ENCODE data around the gene OBSCN. TPM values are rescaled to one million over a fixed set of nuclear protein-coding genes. Genes with fewer than 3 reads are reported as not detected.

The OBSCN gene
- total RNA-seq, 1 experiment from 2014 or later: 29.1 TPM

DNA sequence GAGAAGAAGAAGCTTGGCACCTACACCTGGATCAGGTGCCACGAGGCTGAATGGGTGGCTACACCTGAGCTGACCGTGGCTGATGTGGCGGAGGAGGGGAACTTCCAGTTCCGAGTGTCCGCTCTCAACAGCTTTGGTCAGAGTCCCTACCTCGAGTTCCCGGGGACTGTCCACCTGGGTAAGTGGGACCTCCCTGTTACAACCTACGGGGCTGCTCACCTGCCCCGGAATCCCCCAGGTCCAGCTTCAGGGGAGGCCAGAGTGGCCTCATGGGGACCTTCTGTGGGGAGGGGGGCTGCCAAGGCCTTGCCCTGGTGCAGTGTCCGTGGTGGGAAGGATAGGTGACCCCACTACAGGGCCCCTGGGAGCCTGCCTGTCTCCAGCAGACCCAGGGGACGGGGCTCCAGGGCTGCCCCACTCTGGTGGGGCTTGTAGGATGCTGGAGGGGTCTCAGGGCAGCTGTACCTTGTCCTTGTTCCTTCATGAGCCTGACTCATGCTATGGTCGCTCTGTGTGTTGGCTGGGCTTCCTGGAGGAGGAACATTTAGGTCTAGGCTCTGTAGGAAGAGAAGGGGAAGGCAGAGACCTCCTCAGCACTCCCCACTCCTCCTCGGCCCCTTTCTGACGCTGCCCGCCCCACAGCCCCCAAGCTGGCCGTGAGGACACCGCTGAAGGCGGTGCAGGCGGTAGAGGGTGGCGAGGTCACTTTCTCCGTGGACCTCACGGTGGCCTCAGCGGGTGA, 7.2 kb downstream of the OBSCN start:
- Histone ChIP-seq H2AFZ (ENCODE audit: low read length) (no peak overlapping the region), H4K20me1 (ENCODE audit: low read length) (no peaks in the 10 kb centered on the region), H3K27me3 (ENCODE audit: low read length) (no peaks in the 10 kb centered on the region), H3K9me3 (ENCODE audit: low read length) (no peaks in the 10 kb centered on the region), H3K27ac (ENCODE audit: low read length) (no peak overlapping the region), H3K79me2 (ENCODE audit: low read length) (no peaks in the 10 kb centered on the region), H3K9ac (ENCODE audit: low read length) (no peak overlapping the region), H3K9me2 (replicated peaks; ENCODE audit: low read length) (no peaks in the 10 kb centered on the region), H3F3A (ENCODE audit: low read length, unreplicated experiment) (no peaks in the 10 kb centered on the region), H3K4me3 (ENCODE audit: low read length) (no peak overlapping the region), H3K36me3 (ENCODE audit: low read depth, low read length) (no peaks in the 10 kb centered on the region), H3K4me2 (ENCODE audit: low read length) (no peak overlapping the region), H3K4me1 (ENCODE audit: insufficient read depth, low read length) (no peaks in the 10 kb centered on the region)
- ChIA-PET POLR2A (ENCODE audit: unreplicated experiment) (no interaction called here), CTCF (no interaction called here)
- ATAC-seq: no peak
- no peak for TF ChIP-seq EZH2phosphoT487 (IDR thresholded peaks at IDR 0.05; ENCODE audit: borderline replicate concordance, low read length)
- no peak for DNase-seq
- no TSS peak for BruUV-seq (replicated peaks)
- intact Hi-C loops (cut with micrococcal nuclease): no loop called here

DNA sequence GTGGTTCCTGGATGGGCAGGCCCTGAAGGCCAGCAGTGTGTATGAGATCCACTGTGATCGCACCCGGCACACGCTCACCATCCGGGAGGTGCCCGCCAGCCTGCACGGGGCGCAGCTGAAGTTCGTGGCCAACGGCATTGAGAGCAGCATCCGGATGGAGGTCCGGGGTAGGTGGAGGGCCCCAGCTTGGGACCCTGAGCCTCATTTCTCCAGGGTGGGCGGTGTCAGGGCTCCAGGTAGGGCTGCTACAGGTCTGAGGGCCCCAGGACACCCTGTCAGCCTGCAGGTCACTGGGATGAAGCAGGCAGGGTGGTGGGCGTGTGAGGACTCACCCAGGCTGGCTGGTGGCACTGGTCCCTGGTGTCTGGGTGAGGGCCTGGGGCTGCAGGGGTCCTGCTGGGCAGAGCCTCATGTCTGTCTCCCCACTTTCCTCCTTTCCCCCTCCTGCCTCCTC, 7.8 kb downstream of the OBSCN start:
- no peak overlapping the region for H2AFZ ChIP-seq (ENCODE audit: low read length)
- H3K27ac ChIP-seq (ENCODE audit: low read length): no peak overlapping the region
- no peak for TF ChIP-seq EZH2phosphoT487 (IDR thresholded peaks at IDR 0.05; ENCODE audit: borderline replicate concordance, low read length)
- intact Hi-C loops (cut with micrococcal nuclease): no loop called here
- H3K4me3 ChIP-seq (ENCODE audit: low read length): no peak overlapping the region
- no peaks in the 10 kb centered on the region for H3K4me1 ChIP-seq (ENCODE audit: insufficient read depth, low read length)
- CTCF ChIA-PET: no interaction called here
- no peak overlapping the region for H3K9ac ChIP-seq (ENCODE audit: low read length)
- H3K9me2 ChIP-seq (replicated peaks; ENCODE audit: low read length): no peaks in the 10 kb centered on the region
- H3K27me3 ChIP-seq (ENCODE audit: low read length): no peaks in the 10 kb centered on the region
- BruUV-seq (replicated peaks): no TSS peak
- DNase-seq (no peak), ATAC-seq (no peak)
- no peaks in the 10 kb centered on the region for H3K9me3 ChIP-seq (ENCODE audit: low read length)
- POLR2A ChIA-PET (ENCODE audit: unreplicated experiment): no interaction called here
- H3F3A ChIP-seq (ENCODE audit: low read length, unreplicated experiment): no peaks in the 10 kb centered on the region
- H4K20me1 ChIP-seq (ENCODE audit: low read length): no peaks in the 10 kb centered on the region
- no peaks in the 10 kb centered on the region for H3K36me3 ChIP-seq (ENCODE audit: low read depth, low read length)
- H3K79me2 ChIP-seq (ENCODE audit: low read length): no peaks in the 10 kb centered on the region
- H3K4me2 ChIP-seq (ENCODE audit: low read length): no peak overlapping the region

DNA sequence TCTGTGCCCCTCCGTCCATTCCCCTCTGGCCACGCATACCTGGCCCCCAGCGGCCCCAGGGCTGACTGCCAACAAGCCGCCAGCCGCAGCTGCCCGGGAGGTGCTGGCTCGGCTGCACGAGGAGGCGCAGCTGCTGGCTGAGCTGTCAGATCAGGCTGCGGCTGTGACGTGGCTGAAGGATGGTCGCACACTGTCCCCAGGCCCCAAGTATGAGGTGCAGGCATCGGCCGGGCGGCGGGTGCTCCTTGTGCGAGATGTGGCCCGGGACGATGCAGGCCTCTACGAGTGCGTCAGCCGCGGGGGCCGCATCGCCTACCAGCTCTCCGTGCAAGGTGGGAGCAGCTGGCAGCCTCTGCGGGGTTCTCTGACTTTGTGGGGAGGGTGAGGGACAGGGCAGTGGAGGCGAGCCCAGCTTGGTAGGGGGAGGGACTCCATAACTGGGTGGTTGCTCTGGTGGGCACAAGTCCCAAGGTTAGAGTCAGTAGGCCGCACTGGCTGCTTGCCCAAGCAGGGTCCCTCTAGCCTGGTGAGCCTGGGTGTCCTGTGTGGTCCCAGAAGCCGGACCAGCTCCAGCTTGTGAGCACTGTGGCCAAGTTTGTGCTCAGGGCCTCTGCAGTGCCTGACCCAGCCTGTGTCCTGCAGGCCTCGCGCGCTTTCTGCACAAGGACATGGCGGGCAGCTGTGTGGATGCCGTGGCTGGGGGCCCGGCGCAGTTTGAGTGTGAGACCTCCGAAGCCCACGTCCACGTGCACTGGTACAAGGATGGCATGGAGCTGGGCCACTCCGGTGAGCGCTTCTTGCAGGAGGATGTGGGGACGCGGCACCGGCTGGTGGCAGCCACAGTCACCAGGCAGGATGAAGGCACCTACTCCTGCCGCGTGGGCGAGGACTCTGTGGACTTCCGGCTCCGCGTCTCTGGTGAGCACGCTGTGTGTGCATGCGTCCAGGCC, 8.8 kb downstream of the OBSCN start:
- Histone ChIP-seq H2AFZ (ENCODE audit: low read length) (no peak overlapping the region), H3K4me2 (ENCODE audit: low read length) (no peak overlapping the region), H3K36me3 (ENCODE audit: low read depth, low read length) (no peaks in the 10 kb centered on the region), H3K9ac (ENCODE audit: low read length) (no peak overlapping the region), H3K4me1 (ENCODE audit: insufficient read depth, low read length) (no peaks in the 10 kb centered on the region), H3K9me2 (replicated peaks; ENCODE audit: low read length) (no peaks in the 10 kb centered on the region), H3K4me3 (ENCODE audit: low read length) (no peak overlapping the region), H3K9me3 (ENCODE audit: low read length) (no peaks in the 10 kb centered on the region), H3K79me2 (ENCODE audit: low read length) (no peaks in the 10 kb centered on the region), H3K27me3 (ENCODE audit: low read length) (no peaks in the 10 kb centered on the region), H3K27ac (ENCODE audit: low read length) (no peak overlapping the region), H4K20me1 (ENCODE audit: low read length) (no peaks in the 10 kb centered on the region), H3F3A (ENCODE audit: low read length, unreplicated experiment) (no peaks in the 10 kb centered on the region)
- DNase-seq (no peak), ATAC-seq (no peak)
- BruUV-seq (replicated peaks): no TSS peak
- TF ChIP-seq EZH2phosphoT487 (IDR thresholded peaks at IDR 0.05; ENCODE audit: borderline replicate concordance, low read length) (no peak), EZH2 (IDR thresholded peaks at IDR 0.05; ENCODE audit: low read length, unreplicated experiment) (no peak)
- TF ChIP-seq, protein P1, sequence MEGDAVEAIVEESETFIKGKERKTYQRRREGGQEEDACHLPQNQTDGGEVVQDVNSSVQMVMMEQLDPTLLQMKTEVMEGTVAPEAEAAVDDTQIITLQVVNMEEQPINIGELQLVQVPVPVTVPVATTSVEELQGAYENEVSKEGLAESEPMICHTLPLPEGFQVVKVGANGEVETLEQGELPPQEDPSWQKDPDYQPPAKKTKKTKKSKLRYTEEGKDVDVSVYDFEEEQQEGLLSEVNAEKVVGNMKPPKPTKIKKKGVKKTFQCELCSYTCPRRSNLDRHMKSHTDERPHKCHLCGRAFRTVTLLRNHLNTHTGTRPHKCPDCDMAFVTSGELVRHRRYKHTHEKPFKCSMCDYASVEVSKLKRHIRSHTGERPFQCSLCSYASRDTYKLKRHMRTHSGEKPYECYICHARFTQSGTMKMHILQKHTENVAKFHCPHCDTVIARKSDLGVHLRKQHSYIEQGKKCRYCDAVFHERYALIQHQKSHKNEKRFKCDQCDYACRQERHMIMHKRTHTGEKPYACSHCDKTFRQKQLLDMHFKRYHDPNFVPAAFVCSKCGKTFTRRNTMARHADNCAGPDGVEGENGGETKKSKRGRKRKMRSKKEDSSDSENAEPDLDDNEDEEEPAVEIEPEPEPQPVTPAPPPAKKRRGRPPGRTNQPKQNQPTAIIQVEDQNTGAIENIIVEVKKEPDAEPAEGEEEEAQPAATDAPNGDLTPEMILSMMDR (conservative IDR thresholded peaks at IDR 0.05; ENCODE audit: low read depth, low read length): no peak
- POLR2A ChIA-PET (ENCODE audit: unreplicated experiment): no interaction called here
- intact Hi-C loops (cut with micrococcal nuclease): no loop called here
- CTCF ChIA-PET: no interaction called here

All from PC-3 (cell line).